ENCODE measurements around the gene CDCA8. TPM values are rescaled to one million over a fixed set of nuclear protein-coding genes. Genes with fewer than 3 reads are reported as not detected.
A peak's percentile ranks its signal among the peaks of the same experiment; 100 is the strongest.

CDCA8 gene
- polyA plus RNA-seq (3.7 to 22.1 TPM (median 15.1 TPM) in 3 replicates), polyA minus RNA-seq (4.6 to 16.8 TPM (median 12.1 TPM) in 3 replicates)
- polyA plus RNA-seq (2011; ENCODE audit: low read depth), result 0.60 TPM
- polyA plus RNA-seq (2011; cell fraction: cytosol; rRNA removed), result 6.7 and 8.3 TPM in 2 replicates
- 7.8 and 8.3 TPM in 2 replicates for polyA plus RNA-seq (2011; cell fraction: nucleus; rRNA removed)
- 1.3 and 14.3 TPM in 2 replicates for polyA plus RNA-seq (2012; ENCODE audit: low replicate concordance)
- polyA minus RNA-seq (2011; cell fraction: cytosol; rRNA and poly(A)+ RNA removed), result 4.8 TPM
- 2.3 and 2.6 TPM in 2 replicates for polyA minus RNA-seq (2011; cell fraction: nucleus; rRNA and poly(A)+ RNA removed)

- Histone ChIP-seq H3K9me3 (ENCODE audit: control insufficient read depth, low read depth, low read length) (no peaks in the 10 kb centered on the region), H3K27me3 (ENCODE audit: control insufficient read depth, extremely low read depth, insufficient read depth, low read length) (no peaks in the 10 kb centered on the region), H3K27ac (ENCODE audit: control insufficient read depth, insufficient read depth, low read length) (peak within 1 kb of the TSS; percentile 90), H2AFZ (ENCODE audit: control insufficient read depth, low read length) (peak within 1 kb of the TSS; percentile 99), H3K4me3 (ENCODE audit: control insufficient read depth in 2 of 3, extremely low read depth in 1 of 3, insufficient read depth in 2 of 3, low read depth in 1 of 3, low read length in 3 of 3) (peak within 1 kb of the TSS; percentile 80 to 98 (median 96)), H3K9me1 (ENCODE audit: control insufficient read depth, extremely low read depth, insufficient read depth, low read length) (no peaks in the 10 kb centered on the region), H3K9ac (ENCODE audit: control insufficient read depth, extremely low read depth, insufficient read depth, low read length) (peak within 1 kb of the TSS; percentile 94), H3K36me3 (ENCODE audit: control insufficient read depth in 2 of 2, extremely low read depth in 1 of 2, insufficient read depth in 2 of 2, low read length in 2 of 2) (peaks cover 5 to 20% of the 10 kb centered on the region in 2 experiments), H3K4me2 (ENCODE audit: control insufficient read depth, extremely low read depth, insufficient read depth, low read depth, low read length) (peak within 1 kb of the TSS; percentile 96), H3K79me2 (ENCODE audit: control insufficient read depth, insufficient read depth, low read length) (peaks cover 52% of the 10 kb centered on the region), H4K20me1 (ENCODE audit: control insufficient read depth, extremely low read depth, insufficient read depth, low read length) (no peaks in the 10 kb centered on the region), H3K4me1 (ENCODE audit: control insufficient read depth, extremely low read depth, insufficient read depth, low read length) (peaks cover 20% of the 10 kb centered on the region)
- TF ChIP-seq EZH2 (IDR thresholded peaks at IDR 0.05; ENCODE audit: low read length), result no peak
- peak; percentile 69 to 78 (median 74) for TF ChIP-seq CTCF (optimal IDR thresholded peaks at IDR 0.05 in 1 of 3, IDR thresholded peaks at IDR 0.05 in 1 of 3, conservative IDR thresholded peaks at IDR 0.05 in 1 of 3; ENCODE audit: extremely low read depth in 1 of 3, insufficient read depth in 2 of 3, low read length in 3 of 3)
- no peak for FAIRE-seq
- dilution Hi-C loops (cut with MboI; ENCODE audit: extremely low pct_ligation_motif_present, low sequenced_read_pairs), result loop anchor here (25.0 kb wide), 1 partner anchor 105 kb away; the partner anchor contains the start of gene GNL2
- peak; percentile 84 for DNase-seq (ENCODE audit: low read depth, low spot score)
Measured at GRCh38 chr1:37692078-37692833, at the start of gene CDCA8. CDCA8 (plus strand) TSS chr1:37692516; CDS start chr1:37692691, 175 bp downstream.

- no peak overlapping the region for H3K4me3 ChIP-seq (ENCODE audit: control insufficient read depth in 2 of 3, extremely low read depth in 1 of 3, insufficient read depth in 2 of 3, low read depth in 1 of 3, low read length in 3 of 3)
- FAIRE-seq, result no peak
- H3K9me3 ChIP-seq (ENCODE audit: control insufficient read depth, low read depth, low read length), result no peaks in the 10 kb centered on the region
Measured at GRCh38 chr1:37647281-37647680, 45.0 kb upstream of the CDCA8 start.

More at GRCh38 chr1:37647281-37647680, 45.0 kb upstream of the CDCA8 start:
- no peak for DNase-seq (ENCODE audit: low read depth, low spot score)
- H3K27ac ChIP-seq (ENCODE audit: control insufficient read depth, insufficient read depth, low read length), result no peak overlapping the region
- H3K79me2 ChIP-seq (ENCODE audit: control insufficient read depth, insufficient read depth, low read length), result no peaks in the 10 kb centered on the region
- no peaks in the 10 kb centered on the region for H3K9me1 ChIP-seq (ENCODE audit: control insufficient read depth, extremely low read depth, insufficient read depth, low read length)
- dilution Hi-C loops (cut with MboI; ENCODE audit: extremely low pct_ligation_motif_present, low sequenced_read_pairs), result no loop called here
- H4K20me1 ChIP-seq (ENCODE audit: control insufficient read depth, extremely low read depth, insufficient read depth, low read length), result no peaks in the 10 kb centered on the region
- H3K4me1 ChIP-seq (ENCODE audit: control insufficient read depth, extremely low read depth, insufficient read depth, low read length), result no peaks in the 10 kb centered on the region
- H3K36me3 ChIP-seq (ENCODE audit: control insufficient read depth in 2 of 2, extremely low read depth in 1 of 2, insufficient read depth in 2 of 2, low read length in 2 of 2), result no peaks in the 10 kb centered on the region
- H3K27me3 ChIP-seq (ENCODE audit: control insufficient read depth, extremely low read depth, insufficient read depth, low read length), result peaks cover 14% of the 10 kb centered on the region
- H3K4me2 ChIP-seq (ENCODE audit: control insufficient read depth, extremely low read depth, insufficient read depth, low read depth, low read length), result no peak overlapping the region
- no peak overlapping the region for H3K9ac ChIP-seq (ENCODE audit: control insufficient read depth, extremely low read depth, insufficient read depth, low read length)
- H2AFZ ChIP-seq (ENCODE audit: control insufficient read depth, low read length), result no peak overlapping the region
- TF ChIP-seq CTCF (optimal IDR thresholded peaks at IDR 0.05 in 1 of 3, IDR thresholded peaks at IDR 0.05 in 1 of 3, conservative IDR thresholded peaks at IDR 0.05 in 1 of 3; ENCODE audit: extremely low read depth in 1 of 3, insufficient read depth in 2 of 3, low read length in 3 of 3), result no peak
- TF ChIP-seq EZH2 (IDR thresholded peaks at IDR 0.05; ENCODE audit: low read length), result no peak

Measured in keratinocyte (primary cell).